Articular chondrocyte of knee joint (primary cell): ENCODE results near the gene C1QL4. TPM values are rescaled to one million over a fixed set of nuclear protein-coding genes. Genes with fewer than 3 reads are reported as not detected.

Experiments
- total RNA-seq: library from RNA; depleted of rRNA; stranded (reverse); fragments of >200 nt; gene quantifications from 2 replicates; pipeline ENCODE4 v1.2.3, GENCODE V29; 2012

The C1QL4 gene
- 0.13 TPM in 1 of 2 replicates, not detected in the other for total RNA-seq

GRCh38 chr12:49336645-49337584 lies at the start of gene C1QL4:
C1QL4 (minus strand) TSS chr12:49337188; CDS start chr12:49336477, 711 bp downstream.

GRCh38 chr12:49367381-49368239 lies 30.6 kb upstream of the C1QL4 start, which contains the start of gene SPATS2:
SPATS2 (plus strand) TSS chr12:49367462; CDS start chr12:49461013, 93,551 bp downstream.

GRCh38 chr12:49346659-49347310 lies 9.8 kb upstream of the C1QL4 start, which contains the start of gene DNAJC22:
DNAJC22 (plus strand) TSS chr12:49346888; CDS start chr12:49348873, 1,985 bp downstream.

GRCh38 chr12:49322708-49323523 lies 14.1 kb downstream of the C1QL4 start, which contains the start of gene TROAP:
TROAP (plus strand) TSS chr12:49323255; CDS start chr12:49323609, 354 bp downstream.

GRCh38 chr12:49295082-49295936 lies 41.7 kb downstream of the C1QL4 start, which contains the start of gene PRPH:
PRPH (plus strand) TSS chr12:49295147; CDS start chr12:49295201, 54 bp downstream.

Other genes with a start within 250 kb of the C1QL4 start
- under 0.01 TPM in 1 of 2 replicates, not detected in the other for gene DHH, start 242.4 kb downstream of the C1QL4 start, total RNA-seq
- 35.1 and 38.4 TPM in 2 replicates for gene LMBR1L, start 226.3 kb downstream of the C1QL4 start, total RNA-seq
- gene TUBA1B, start 205.8 kb downstream of the C1QL4 start, total RNA-seq: 936 and 956 TPM in 2 replicates
- gene TUBA1A, start 148.1 kb downstream of the C1QL4 start, total RNA-seq: 516 and 528 TPM in 2 replicates
- gene TUBA1C, start 72.1 kb downstream of the C1QL4 start, total RNA-seq: 385 and 391 TPM in 2 replicates
- 1.5 and 1.8 TPM in 2 replicates for gene PRPH, start 42.0 kb downstream of the C1QL4 start, total RNA-seq
- 7.8 and 9.7 TPM in 2 replicates for gene TROAP, start 13.9 kb downstream of the C1QL4 start, total RNA-seq
- gene DNAJC22, start 9.7 kb upstream of the C1QL4 start, total RNA-seq: 0.91 and 1.6 TPM in 2 replicates
- gene SPATS2, start 30.3 kb upstream of the C1QL4 start, total RNA-seq: 21.4 and 25.0 TPM in 2 replicates
- gene KCNH3, start 201.8 kb upstream of the C1QL4 start, total RNA-seq: under 0.01 TPM in 2 replicates
- 36.2 and 45.9 TPM in 2 replicates for gene MCRS1, start 231.0 kb upstream of the C1QL4 start, total RNA-seq